Heart left ventricle (tissue), 13 donors: ENCODE results near the gene VSTM5.

Source experiments
- CTCF ChIP-seq, 12 donors: fragments of 200-600 bp; sonication (generic) in 4 of 12; IDR thresholded peaks; one replicate each; pipeline versions ENCODE4 v1.5.0 to v1.8.0; 2018 to 2022; ENCODE audit warnings: antibody characterized with exemption in 12 of 12, mild to moderate bottlenecking in 5 of 12
- POLR2A ChIP-seq, 2 donors: fragments of 450-650 bp; IDR thresholded peaks; one replicate each; pipeline ENCODE4 v1.6.1; 2017; ENCODE audit warnings: antibody characterized with exemption in 2 of 2, mild to moderate bottlenecking in 2 of 2, moderate library complexity in 2 of 2
- donor health status: ischemic (EF 13 %, LVEDD 7.1; RV severe dilation, severe dysfunction).
- donor health status: DM: no; HTN: yes; CAD: no.
- donor health status: DM: no; HTN: no; CAD: no.
- donor health status: ischemic (EF 25% LVEDD 6.9; RV normal size, moderate dysfunction).
- donor health status: ischemic (EF 25% LVEDD 5.7; RV mildly dilated, moderate dysfunction).
- donor health status: ischemic (EF 35%, LVEDD 5.7; RV mildly dilated, moderate dysfunction).
- donor health status: nonischemic (EF 11% LVEDD 7.7; RV severe dilation, severe dysfunction).
- donor health status: DM: yes; HTN: yes; CAD: no.
- donor health status: PGD.
- donor health status: ischemic (EF 29% LVEDD 5.4; RV normal size, mild dysfunction).
- donor health status: nonischemic (EF 23%, LVEDD 6.1; RV moderate dilation, normal function).

- TF ChIP-seq CTCF (IDR thresholded peaks at IDR 0.05) (no peak), POLR2A (IDR thresholded peaks at IDR 0.05) (no peak)
These were observed 29.6 kb downstream of the VSTM5 start for GRCh38 chr11:93820847-93821246.
